ACC112 (cell line): ENCODE measurements around the gene CDRT4.

Source experiments
- H2AFZ ChIP-seq: fragments of 200-600 bp; sonication (generic); one replicate; pipeline ENCODE4 v1.6.0; 2017; ENCODE audit warnings: antibody characterized with exemption, low read length; ENCODE audit not compliant: unreplicated experiment
- H3K27ac ChIP-seq: fragments of 200-600 bp; sonication (generic); 2 replicates; pipeline ENCODE4 v1.5.1; 2014; ENCODE audit warnings: low read depth, mild to moderate bottlenecking, antibody characterized with exemption, low read length, moderate library complexity
- H3K27me3 ChIP-seq: fragments of 200-600 bp; sonication (generic); 2 replicates; pipeline ENCODE4 v1.6.1; 2014; ENCODE audit warnings: mild to moderate bottlenecking, antibody characterized with exemption, low read length, moderate library complexity, mixed read lengths; ENCODE audit not compliant: insufficient read depth
- H3K36me3 ChIP-seq: fragments of 200-600 bp; sonication (generic); 2 replicates; pipeline ENCODE4 v1.6.1; 2016; ENCODE audit warnings: mild to moderate bottlenecking, antibody characterized with exemption, low read length, moderate library complexity, mixed read lengths; ENCODE audit not compliant: insufficient read depth
- H3K4me1 ChIP-seq: fragments of 200-600 bp; sonication (generic); one replicate; pipeline ENCODE4 v1.6.1; 2016; ENCODE audit warnings: low read length, mixed read lengths; ENCODE audit not compliant: insufficient read depth, unreplicated experiment, control insufficient read depth
- H3K4me3 ChIP-seq: fragments of 200-600 bp; sonication (generic); 2 replicates; pipeline ENCODE4 v1.5.1; 2014; ENCODE audit warnings: mild to moderate bottlenecking, low read depth, low read length
- H3K79me2 ChIP-seq: fragments of 200-600 bp; sonication (generic); one replicate; pipeline ENCODE4 v1.6.0; 2016; ENCODE audit warnings: low read length; ENCODE audit not compliant: control insufficient read depth, unreplicated experiment, insufficient read depth

Gene CDRT4

DNA sequence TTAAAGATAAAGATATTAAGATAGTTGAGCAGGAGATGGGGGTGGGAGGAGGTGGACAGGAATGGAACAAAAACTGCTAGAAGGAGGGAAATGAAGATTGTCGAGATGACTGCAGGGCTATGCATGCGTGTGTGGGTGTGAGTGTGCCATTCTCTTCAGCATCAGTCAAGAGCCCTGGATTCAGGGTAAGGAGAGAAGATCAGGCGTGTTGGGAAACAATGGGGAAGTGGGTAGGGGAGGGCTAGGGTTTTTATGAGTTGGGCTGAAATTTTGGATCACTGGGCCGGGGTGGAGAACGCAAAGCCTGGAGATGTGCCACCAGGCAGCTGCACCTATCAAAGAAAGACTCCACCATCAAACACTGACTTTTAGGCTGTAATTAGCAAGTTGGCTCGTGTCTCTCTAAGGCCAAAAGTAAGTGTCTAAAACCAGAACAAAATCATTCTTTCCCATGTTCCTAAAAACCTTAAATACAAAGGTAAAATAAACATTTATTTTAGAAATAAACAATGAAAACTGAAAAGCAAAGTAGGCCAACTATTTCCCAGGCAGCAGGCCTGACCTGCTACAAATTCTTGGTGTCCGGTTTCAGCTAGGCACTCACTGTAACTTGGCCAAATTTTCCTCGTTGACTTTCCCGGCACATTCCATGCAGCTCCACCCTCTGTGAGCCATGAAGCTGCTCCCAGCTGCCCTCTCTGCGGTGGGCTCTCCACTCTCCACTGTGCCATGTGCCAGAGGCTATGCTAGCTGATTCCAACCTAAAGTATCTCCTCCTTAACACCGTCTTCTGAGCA lies 4.2 kb downstream of the CDRT4 start:
- no peak overlapping the region for H3K27ac ChIP-seq
- no peaks in the 10 kb centered on the region for H3K79me2 ChIP-seq
- no peaks in the 10 kb centered on the region for H3K36me3 ChIP-seq
- H2AFZ ChIP-seq = no peak overlapping the region
- no peaks in the 10 kb centered on the region for H3K27me3 ChIP-seq
- no peak overlapping the region for H3K4me3 ChIP-seq
- peaks cover 7% of the 10 kb centered on the region for H3K4me1 ChIP-seq

DNA sequence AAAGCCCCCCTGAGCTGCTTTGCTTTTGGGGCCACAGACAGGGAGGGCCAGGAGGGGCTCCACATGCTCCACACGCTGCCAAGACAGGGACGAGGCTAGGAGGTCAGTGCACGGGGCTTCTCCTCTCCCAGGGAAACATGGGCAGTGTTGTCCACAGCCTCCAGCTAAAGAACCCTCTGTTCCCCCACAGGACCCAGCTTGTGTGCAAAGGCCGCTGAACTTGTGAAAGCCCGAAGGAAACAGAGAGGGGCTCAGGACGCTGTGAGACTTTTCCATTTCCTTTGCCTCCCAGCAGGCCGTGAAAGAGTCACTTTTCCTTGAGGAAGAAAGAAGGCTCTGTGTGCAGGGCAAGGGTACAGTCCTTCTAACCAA lies 9.7 kb downstream of the CDRT4 start:
- Histone ChIP-seq H2AFZ (no peak overlapping the region), H3K4me3 (peak overlapping the region; percentile 54; the same call in 1 of the 2 replicates), H3K36me3 (no peaks in the 10 kb centered on the region), H3K4me1 (peaks cover 14% of the 10 kb centered on the region), H3K79me2 (no peaks in the 10 kb centered on the region), H3K27ac (no peak overlapping the region), H3K27me3 (no peaks in the 10 kb centered on the region)

DNA sequence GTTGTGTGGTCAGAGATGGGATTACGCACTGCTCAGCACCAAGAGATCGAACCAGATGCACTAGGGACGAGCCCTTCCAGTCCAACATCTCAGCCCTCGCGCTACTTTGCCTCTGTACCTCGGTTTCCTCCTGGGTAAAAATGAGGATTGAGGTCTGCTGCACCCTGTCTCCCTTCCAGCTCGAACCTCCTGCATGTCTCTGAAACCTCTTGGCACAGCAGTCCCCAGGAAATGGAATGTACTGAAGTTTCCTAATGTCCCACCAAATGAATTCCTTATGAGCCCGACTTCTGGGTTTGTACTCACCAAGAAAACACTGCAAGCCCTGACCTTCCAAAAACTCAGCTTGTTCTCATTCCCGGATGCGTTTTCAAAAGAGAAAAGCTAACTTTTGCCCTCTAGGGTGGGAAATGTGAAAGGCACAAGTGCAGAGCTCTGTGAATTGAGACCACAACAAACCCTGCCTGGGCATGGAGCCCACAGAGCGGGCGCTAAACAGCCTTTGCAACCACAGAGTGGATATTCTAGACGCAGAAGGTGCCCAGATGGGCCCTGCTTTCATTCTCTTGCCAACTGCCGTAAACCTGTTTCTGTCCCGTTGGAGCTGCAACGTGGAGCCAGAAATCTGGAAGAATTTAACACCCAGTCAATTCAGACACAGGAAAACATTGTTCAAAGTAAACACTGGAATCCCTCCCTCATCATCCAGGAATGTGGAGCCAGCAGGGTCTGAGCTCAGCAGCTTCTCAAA lies 10.3 kb downstream of the CDRT4 start:
- Histone ChIP-seq H3K4me1 (peaks cover 14% of the 10 kb centered on the region), H3K27ac (no peak overlapping the region), H2AFZ (peak overlapping the region; percentile 42), H3K79me2 (no peaks in the 10 kb centered on the region), H3K36me3 (no peaks in the 10 kb centered on the region), H3K27me3 (no peaks in the 10 kb centered on the region), H3K4me3 (peak overlapping the region; percentile 54)

GRCh38 chr17:15456496-15456895 lies 10.9 kb downstream of the CDRT4 start:
- Histone ChIP-seq H3K27me3 (no peaks in the 10 kb centered on the region), H3K79me2 (no peaks in the 10 kb centered on the region), H3K4me1 (peaks cover 14% of the 10 kb centered on the region), H3K4me3 (peak overlapping the region; percentile 54; the same call in 1 of the 2 replicates), H3K27ac (no peak overlapping the region), H2AFZ (no peak overlapping the region), H3K36me3 (no peaks in the 10 kb centered on the region)

- Histone ChIP-seq H3K36me3 (0 out of 2 replicates have a peak, but pooled peaks cover 5% of the 10 kb centered on the region), H2AFZ (no peak overlapping the region), H3K79me2 (no peaks in the 10 kb centered on the region), H3K27ac (no peak overlapping the region), H3K4me1 (peaks cover 14% of the 10 kb centered on the region), H3K4me3 (no peak overlapping the region), H3K27me3 (no peaks in the 10 kb centered on the region)
Measured at GRCh38 chr17:15454346-15454745, 13.1 kb downstream of the CDRT4 start.

- Histone ChIP-seq H3K27me3 (no peaks in the 10 kb centered on the region), H2AFZ (no peak overlapping the region), H3K79me2 (no peaks in the 10 kb centered on the region), H3K4me3 (no peak overlapping the region), H3K36me3 (0 out of 2 replicates have a peak, but pooled peaks cover 5% of the 10 kb centered on the region), H3K27ac (no peak overlapping the region), H3K4me1 (peaks cover 14% of the 10 kb centered on the region)
Measured at GRCh38 chr17:15453782-15454181, 13.6 kb downstream of the CDRT4 start.

DNA sequence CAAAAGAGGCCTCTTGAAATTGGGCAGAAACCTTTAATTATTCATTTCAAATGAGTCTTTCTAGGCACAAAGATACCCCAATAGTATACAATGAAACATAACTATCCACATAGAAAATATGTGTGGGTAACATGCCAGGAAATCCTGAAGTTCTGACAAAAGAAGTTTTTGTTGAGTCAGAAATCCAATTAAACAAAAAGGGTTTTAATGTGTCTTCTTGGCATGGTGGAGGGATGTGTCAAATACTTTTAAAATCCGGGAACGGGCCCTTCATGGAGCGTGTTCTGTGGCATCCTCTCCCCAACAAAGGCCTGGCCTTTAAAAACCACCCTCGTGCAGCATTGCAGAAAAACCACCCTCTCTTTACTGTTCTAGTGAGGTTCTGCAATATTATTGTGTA lies 14.2 kb downstream of the CDRT4 start:
- Histone ChIP-seq H2AFZ (no peak overlapping the region), H3K36me3 (0 out of 2 replicates have a peak, but pooled peaks cover 5% of the 10 kb centered on the region), H3K79me2 (no peaks in the 10 kb centered on the region), H3K27me3 (no peaks in the 10 kb centered on the region), H3K4me1 (peaks cover 14% of the 10 kb centered on the region), H3K27ac (no peak overlapping the region), H3K4me3 (no peak overlapping the region)

DNA sequence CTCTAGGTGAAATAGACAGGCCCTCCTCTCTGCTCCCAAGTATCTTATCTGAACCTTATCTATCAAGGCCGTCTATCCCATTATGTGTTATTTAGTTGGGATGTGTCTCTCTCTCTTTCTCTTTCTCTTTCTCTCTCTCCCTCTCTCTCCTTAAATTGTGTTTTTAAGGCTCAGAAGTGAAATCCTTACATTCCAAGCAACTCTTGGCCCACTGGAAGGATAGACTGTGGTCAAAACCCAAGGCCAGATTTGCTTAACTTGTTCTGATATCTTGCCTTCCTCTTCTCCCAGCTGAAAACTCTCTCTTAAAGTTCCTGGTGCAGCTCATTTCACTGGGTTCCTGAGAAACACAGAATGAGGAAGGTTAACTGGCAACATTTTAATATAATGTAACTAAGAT lies 14.7 kb downstream of the CDRT4 start:
- Histone ChIP-seq H2AFZ (no peak overlapping the region), H3K27me3 (no peaks in the 10 kb centered on the region), H3K36me3 (0 out of 2 replicates have a peak, but pooled peaks cover 5% of the 10 kb centered on the region), H3K4me1 (peaks cover 12% of the 10 kb centered on the region), H3K4me3 (no peak overlapping the region), H3K79me2 (no peaks in the 10 kb centered on the region), H3K27ac (no peak overlapping the region)

GRCh38 chr17:15451680-15452079 lies 15.7 kb downstream of the CDRT4 start:
- Histone ChIP-seq H3K27me3 (no peaks in the 10 kb centered on the region), H3K36me3 (0 out of 2 replicates have a peak, but pooled peaks cover 5% of the 10 kb centered on the region), H3K27ac (no peak overlapping the region), H2AFZ (no peak overlapping the region), H3K79me2 (no peaks in the 10 kb centered on the region), H3K4me1 (peaks cover 1% of the 10 kb centered on the region), H3K4me3 (no peak overlapping the region)

GRCh38 chr17:15448580-15448956 lies 18.9 kb downstream of the CDRT4 start:
- Histone ChIP-seq H3K4me3 (no peak overlapping the region), H3K36me3 (0 out of 2 replicates have a peak, but pooled peaks cover 5% of the 10 kb centered on the region), H3K79me2 (no peaks in the 10 kb centered on the region), H3K27me3 (no peaks in the 10 kb centered on the region), H2AFZ (no peak overlapping the region), H3K27ac (no peak overlapping the region), H3K4me1 (no peaks in the 10 kb centered on the region)
